Measurements from ENCODE around the gene C6orf132. TPM values are rescaled to one million over a fixed set of nuclear protein-coding genes. Genes with fewer than 3 reads are reported as not detected.

C6orf132 gene
- total RNA-seq, 2 donors from 2014 or later = 35.1 to 42.3 TPM

- H3K27ac ChIP-seq = no peak overlapping the region
- no peak overlapping the region for H3K4me3 ChIP-seq
- intact Hi-C loops (cut with DNase I) = loop anchor here (1.0 kb wide), 1 partner anchor 91 kb away; no protein-coding TSS in a partner anchor
- TF ChIP-seq, protein P1, sequence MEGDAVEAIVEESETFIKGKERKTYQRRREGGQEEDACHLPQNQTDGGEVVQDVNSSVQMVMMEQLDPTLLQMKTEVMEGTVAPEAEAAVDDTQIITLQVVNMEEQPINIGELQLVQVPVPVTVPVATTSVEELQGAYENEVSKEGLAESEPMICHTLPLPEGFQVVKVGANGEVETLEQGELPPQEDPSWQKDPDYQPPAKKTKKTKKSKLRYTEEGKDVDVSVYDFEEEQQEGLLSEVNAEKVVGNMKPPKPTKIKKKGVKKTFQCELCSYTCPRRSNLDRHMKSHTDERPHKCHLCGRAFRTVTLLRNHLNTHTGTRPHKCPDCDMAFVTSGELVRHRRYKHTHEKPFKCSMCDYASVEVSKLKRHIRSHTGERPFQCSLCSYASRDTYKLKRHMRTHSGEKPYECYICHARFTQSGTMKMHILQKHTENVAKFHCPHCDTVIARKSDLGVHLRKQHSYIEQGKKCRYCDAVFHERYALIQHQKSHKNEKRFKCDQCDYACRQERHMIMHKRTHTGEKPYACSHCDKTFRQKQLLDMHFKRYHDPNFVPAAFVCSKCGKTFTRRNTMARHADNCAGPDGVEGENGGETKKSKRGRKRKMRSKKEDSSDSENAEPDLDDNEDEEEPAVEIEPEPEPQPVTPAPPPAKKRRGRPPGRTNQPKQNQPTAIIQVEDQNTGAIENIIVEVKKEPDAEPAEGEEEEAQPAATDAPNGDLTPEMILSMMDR (IDR thresholded peaks at IDR 0.05) = peak; percentile 96
- peak overlapping the region in 1 of 2 donors; percentile 34 for H3K9ac ChIP-seq (ENCODE audit: low read depth in 2 of 2, low read length in 2 of 2)
- no peaks in the 10 kb centered on the region for H3K27me3 ChIP-seq
- no peaks in the 10 kb centered on the region for H3K4me1 ChIP-seq
- no peaks in the 10 kb centered on the region for H3K9me3 ChIP-seq
- H3K36me3 ChIP-seq = no peaks in the 10 kb centered on the region
- DNase-seq = peak; percentile 90
Observed at GRCh38 chr6:42166444-42167141, 24.2 kb upstream of the C6orf132 start.

DNA sequence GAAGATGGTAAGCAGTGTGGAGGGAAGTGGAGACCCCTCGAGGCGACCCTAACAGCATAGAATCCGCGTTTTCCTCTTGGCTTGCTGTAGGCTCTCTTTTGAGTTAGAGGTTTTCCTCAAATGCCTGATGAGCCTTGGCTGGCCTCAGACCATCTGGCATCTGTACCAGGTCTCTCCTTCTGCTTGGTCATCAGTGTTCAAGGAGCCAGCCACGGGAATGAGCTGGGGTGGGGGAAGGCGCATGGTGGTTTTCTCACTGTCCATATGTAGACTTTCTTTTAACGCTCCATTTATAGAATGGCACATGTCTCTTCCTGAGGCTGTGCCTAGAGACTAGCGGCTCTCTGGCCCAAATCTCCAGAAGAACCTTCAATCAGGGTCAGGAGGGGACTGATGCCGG is 22.6 kb upstream of the C6orf132 start:
- DNase-seq = no peak
- intact Hi-C loops (cut with DNase I) = no loop called here
- TF ChIP-seq, protein P1 (IDR thresholded peaks at IDR 0.05) = no peak
- Histone ChIP-seq H3K27me3 (no peaks in the 10 kb centered on the region), H3K36me3 (no peaks in the 10 kb centered on the region), H3K4me3 (no peak overlapping the region), H3K9me3 (no peaks in the 10 kb centered on the region), H3K4me1 (no peaks in the 10 kb centered on the region), H3K27ac (no peak overlapping the region), H3K9ac (ENCODE audit: low read depth in 2 of 2, low read length in 2 of 2) (no peak overlapping the region)

DNA sequence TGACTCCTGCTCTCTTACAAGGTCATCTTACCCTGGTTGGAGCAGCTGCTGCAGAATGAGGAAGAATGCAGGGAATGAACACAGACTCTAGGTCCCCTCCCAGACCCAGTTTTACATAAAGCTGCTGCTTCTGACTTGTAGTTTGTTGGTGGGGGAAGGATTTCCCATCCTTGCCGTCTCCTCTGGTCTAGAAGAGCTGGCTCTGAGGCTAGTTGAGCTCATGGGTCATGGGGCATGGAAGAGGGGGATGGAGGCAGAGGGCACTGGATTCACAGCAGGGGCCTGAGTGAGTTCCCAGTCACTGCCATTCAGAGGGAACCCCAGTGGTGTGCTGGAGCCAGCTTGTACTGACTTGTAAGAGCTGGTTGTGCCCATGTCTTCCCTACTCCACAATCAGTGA is 21.6 kb upstream of the C6orf132 start:
- H3K9ac ChIP-seq (ENCODE audit: low read depth in 2 of 2, low read length in 2 of 2) = no peak overlapping the region
- TF ChIP-seq, protein P1 (IDR thresholded peaks at IDR 0.05) = no peak
- H3K4me3 ChIP-seq = no peak overlapping the region
- H3K9me3 ChIP-seq = no peaks in the 10 kb centered on the region
- H3K4me1 ChIP-seq = no peaks in the 10 kb centered on the region
- no peaks in the 10 kb centered on the region for H3K36me3 ChIP-seq
- intact Hi-C loops (cut with DNase I) = no loop called here
- DNase-seq = no peak
- H3K27me3 ChIP-seq = no peaks in the 10 kb centered on the region
- no peak overlapping the region for H3K27ac ChIP-seq

- intact Hi-C loops (cut with DNase I) = no loop called here
- Histone ChIP-seq H3K36me3 (no peaks in the 10 kb centered on the region), H3K9ac (ENCODE audit: low read depth in 2 of 2, low read length in 2 of 2) (no peak overlapping the region), H3K4me3 (no peak overlapping the region), H3K4me1 (no peaks in the 10 kb centered on the region), H3K27me3 (no peaks in the 10 kb centered on the region), H3K27ac (no peak overlapping the region), H3K9me3 (no peaks in the 10 kb centered on the region)
- TF ChIP-seq, protein P1 (IDR thresholded peaks at IDR 0.05) = no peak
- no peak for DNase-seq
Observed at GRCh38 chr6:42162812-42163211, 20.4 kb upstream of the C6orf132 start.

- H3K36me3 ChIP-seq = no peaks in the 10 kb centered on the region
- DNase-seq = no peak
- no peak overlapping the region for H3K9ac ChIP-seq (ENCODE audit: low read depth in 2 of 2, low read length in 2 of 2)
- no peaks in the 10 kb centered on the region for H3K27me3 ChIP-seq
- intact Hi-C loops (cut with DNase I) = no loop called here
- H3K27ac ChIP-seq = no peak overlapping the region
- TF ChIP-seq, protein P1 (IDR thresholded peaks at IDR 0.05) = no peak
- no peak overlapping the region for H3K4me3 ChIP-seq
- H3K9me3 ChIP-seq = no peaks in the 10 kb centered on the region
- H3K4me1 ChIP-seq = no peaks in the 10 kb centered on the region
Observed at GRCh38 chr6:42162384-42162783, 20.0 kb upstream of the C6orf132 start.

All from colonic mucosa (tissue), 4 donors.